GM18508 (cell line): ENCODE measurements around the gene ITGB2.

Experiments
- ATAC-seq: cut with Tn5 transposase; IDR thresholded peaks from one replicate; pipeline ENCODE4 v1.9.1; 2021; ENCODE audit warnings: moderate number of reproducible peaks; ENCODE audit not compliant: insufficient read depth, unreplicated experiment

Gene ITGB2

DNA sequence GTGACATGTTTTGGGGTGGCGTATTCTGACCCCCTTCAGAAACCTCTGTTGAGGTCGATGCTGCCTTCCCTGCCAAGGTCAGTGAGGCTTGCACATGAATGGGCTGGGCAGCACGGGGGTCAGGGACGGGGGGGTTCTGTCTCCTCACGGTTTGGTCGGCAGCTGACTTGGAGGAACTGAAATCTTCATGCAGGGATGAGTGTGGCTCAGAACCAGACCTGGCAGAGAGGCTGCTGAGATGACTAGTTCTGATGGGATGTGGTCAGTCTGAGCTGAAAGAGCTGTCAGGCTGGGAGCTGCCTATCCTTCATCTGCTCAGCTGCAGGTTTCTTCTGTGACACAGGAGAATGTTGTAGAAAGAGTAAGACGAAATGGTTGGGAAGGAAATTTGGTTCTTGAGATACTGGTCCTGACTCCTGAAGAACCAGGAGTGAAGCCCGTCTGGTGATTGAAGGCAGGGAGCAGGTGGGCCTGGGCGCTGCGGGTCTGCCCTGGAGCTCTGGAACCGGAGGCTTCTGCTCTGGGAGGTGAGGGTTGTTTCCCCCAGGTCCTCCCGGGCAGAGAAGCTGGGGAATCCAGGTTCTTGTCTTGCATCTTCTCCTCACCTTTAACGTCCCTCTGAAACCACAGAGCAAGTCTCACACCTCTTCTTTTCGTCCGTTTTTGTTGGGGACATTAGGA is 22.4 kb upstream of the ITGB2 start:
- no peak for ATAC-seq

DNA sequence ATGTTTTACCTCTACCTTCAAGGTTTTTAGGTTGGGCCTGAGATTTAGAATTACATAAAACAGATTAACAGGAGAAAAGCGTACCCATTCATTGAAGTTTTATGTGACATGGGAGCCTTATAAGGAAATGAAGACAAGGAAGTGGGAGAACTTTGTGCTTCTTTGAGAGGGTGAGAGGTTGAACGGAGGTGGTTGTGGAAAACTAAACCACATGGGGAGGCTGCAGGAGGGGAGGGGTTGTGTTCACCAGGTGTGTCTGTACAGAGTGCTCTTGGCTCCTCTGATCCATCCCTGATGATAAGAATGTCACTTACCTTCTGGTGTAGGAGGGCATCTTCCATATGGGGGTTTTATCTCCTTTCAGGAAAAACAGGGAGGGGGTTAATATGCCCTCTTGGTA is 21.9 kb upstream of the ITGB2 start:
- ATAC-seq = no peak

DNA sequence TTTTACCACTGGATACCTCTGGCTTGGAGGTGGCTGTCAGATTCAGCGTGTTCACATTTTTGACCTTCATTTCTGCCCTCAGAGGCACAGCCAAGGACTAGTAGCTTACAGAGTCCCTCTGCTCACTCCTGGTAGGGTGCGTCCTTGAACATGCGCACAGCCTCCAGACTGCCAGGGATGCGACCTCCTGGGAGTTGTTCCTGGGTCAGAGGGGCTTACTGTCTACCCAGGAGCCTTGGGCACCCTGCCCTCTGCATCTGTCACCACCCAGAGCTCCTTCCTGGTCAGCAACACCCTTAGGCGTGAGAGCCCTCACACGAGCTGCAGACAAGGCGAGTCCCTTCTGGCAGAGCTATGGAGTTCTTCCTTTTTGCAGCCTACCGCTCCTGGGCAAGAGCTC is 20.9 kb upstream of the ITGB2 start:
- ATAC-seq = no peak

DNA sequence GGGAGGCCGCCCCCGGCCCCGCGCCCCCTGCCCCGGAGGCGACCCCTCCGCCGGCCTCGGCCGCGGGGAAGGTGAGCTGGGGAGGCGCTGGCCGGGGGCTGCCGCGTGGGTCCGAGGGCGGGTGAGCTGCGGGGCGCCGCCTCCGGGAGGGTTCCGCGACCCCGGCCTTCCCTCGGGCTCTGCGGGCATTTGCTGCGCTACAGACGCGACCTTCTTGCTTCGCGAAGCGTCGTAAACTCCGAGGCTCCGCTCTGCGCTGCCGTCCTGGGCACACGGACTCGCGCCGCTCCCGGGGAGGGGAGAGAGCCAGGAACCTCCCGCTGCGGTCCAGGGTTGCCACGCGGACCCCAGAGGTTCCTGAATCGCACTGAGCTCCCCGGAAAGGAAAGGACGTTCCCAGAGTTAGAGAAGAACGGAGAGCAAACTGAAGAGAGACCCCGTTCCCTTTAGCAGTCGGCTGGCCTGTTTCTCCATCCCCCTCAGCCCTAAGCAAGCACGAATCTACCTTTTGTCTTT is 19.5 kb upstream of the ITGB2 start:
- ATAC-seq = no peak

DNA sequence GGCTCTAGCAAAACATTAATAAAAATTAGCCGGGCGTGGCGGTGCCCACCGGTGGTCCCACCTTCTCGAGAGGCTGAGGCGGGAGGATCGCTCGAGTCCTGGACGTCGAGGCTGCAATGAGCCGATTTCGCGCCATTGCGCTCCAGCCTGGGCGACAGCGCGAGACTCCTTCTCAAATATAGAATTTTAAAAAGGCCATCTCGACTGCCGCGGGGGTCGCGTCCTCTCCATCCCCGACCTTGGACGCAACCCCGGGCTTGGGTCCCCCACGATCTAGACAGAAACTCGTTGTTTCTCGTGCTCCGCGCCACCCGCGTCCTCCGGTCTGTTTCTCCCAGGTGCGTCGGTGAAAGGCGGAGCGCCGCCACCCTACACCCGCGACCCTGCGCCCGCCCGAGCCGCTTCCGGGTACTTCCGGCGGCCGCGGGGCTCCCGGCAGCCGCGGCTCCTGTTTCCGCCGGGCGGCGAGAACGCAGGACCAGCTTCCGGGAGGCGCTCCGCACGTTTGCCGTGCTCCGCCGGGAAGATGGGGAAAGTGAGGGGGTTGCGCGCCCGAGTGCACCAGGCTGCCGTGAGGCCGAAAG is 18.9 kb upstream of the ITGB2 start, which contains the start of gene SLX9:
SLX9 (plus strand) TSS at position 498 of the 584 bp plus-strand sequence; CDS start at position 527, 29 bp downstream.
- no peak for ATAC-seq

DNA sequence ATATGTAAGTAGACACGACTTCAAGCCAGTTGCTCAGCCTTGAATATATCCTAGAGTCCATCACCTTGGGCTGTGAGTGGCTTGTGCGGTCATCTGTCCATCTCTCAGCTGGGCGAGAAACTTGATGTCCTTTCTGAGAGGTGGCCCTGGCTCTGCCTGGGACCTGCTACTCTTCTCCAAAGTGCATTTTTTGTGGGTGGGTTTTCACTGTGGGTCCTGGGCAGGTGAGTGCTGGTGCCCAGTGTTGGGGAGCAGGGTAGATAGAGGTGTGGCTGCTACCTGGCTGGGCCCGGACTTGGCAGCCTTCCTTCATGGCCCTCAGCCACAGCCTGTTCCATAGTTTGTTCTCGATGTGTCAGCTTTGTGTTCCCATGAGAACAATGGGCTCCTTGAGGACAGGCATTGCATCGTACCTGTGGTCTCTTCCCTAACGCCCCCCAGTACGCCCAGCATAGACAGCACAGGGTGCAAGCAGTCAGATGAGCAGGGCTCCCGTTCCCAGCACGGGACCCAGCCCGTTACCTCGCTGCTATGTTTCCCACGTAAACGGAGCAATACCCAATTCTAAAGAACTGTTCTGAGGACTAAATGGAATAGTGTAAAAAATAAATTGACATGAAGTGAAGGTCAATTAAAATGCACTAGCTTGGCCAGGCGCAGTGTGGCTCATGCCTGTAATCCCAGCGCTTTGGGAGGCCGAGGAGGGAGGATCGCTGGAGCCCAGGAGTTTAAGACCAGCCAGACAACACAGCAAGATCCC is 18.3 kb upstream of the ITGB2 start:
- ATAC-seq = no peak

DNA sequence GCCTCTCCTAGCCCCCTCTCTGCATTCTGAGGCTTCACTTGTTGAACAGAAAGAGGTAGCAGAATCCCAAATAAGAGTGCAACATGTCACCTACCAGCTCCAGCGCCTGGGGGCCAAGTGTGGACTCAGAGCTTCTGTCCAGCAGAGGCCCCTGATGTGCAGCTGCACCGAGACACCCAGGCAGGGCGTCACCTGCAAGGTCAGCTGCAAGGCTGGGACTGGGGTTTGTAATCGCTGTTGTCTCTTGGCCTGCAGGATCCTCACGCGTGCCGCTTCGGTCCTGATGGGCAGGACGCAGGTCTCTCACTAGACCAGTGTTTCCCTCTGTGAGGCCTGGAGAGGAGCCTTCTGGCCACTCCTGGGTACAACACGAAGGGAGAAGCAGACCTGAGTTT is 14.8 kb upstream of the ITGB2 start:
- no peak for ATAC-seq

DNA sequence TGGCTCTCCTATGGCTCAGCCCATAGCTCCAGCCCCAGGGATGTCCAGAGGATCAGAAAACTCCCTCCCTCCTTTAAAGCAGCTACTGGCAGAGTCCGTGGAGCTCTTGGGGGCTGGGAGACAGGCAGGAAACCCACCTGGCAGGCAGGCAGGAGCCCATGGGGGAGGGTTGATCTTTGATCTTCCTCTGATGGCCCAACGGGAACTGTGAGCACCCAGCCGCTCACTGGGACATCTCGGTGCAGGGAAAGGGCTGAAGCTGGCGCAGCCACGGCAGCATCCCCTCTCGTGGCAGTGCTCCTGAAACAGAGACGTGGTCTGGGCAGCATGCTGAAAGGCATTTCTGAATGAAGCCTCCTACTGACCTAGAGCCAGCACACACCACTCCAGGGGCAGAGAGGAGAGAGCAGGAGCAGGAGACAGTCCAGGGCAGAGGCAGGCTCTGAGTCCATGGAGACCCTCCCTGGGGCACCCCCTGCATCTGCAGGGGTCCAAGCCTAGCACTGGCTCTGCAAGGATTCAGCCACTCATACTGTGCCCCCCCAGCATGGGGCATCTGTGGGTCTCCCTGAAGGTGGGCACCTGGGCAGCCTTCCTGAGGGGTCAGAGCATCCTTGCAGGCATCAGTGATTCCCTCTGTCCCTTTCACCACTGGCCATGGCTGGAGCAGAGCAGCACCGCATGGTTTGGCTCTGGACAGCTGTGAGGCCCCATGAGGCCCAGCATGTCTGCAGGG is 14.3 kb upstream of the ITGB2 start:
- no peak for ATAC-seq

DNA sequence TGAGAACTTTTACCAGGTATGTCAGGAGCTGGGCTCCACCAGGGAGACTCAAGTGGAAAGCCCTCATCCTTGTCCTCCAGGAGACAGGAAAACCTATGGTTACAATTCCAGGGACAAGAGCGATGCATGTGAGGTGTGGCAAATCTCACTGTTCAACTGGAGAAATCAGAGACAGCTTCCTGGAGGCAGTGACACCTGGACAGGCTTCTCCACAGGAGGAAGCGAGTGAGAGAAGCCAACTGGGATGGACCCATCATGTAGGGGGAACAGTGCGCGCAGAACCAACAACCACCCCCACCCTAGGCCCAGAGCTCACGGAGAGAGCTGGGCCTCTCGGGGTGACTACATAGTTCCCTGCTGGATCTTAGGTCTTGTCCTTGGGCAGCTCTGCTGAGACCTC is 13.6 kb upstream of the ITGB2 start:
- no peak for ATAC-seq

DNA sequence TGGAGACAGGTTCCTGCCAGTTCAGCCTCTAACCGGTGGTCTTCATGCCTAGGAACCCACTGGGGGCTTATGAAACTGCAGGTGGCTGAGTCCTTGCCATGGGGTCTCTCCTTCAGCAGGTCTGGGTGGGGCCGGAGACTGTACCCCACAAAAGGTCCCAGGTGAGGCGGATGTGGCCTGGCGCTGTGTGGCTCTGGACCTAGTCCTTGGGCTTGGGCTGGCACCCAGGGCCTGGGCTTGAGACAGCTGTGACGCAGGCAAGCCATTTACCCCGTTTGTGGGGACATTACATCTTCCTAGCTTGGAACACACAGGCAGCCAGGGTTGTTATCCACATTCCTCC is 13.2 kb upstream of the ITGB2 start:
- ATAC-seq = no peak

DNA sequence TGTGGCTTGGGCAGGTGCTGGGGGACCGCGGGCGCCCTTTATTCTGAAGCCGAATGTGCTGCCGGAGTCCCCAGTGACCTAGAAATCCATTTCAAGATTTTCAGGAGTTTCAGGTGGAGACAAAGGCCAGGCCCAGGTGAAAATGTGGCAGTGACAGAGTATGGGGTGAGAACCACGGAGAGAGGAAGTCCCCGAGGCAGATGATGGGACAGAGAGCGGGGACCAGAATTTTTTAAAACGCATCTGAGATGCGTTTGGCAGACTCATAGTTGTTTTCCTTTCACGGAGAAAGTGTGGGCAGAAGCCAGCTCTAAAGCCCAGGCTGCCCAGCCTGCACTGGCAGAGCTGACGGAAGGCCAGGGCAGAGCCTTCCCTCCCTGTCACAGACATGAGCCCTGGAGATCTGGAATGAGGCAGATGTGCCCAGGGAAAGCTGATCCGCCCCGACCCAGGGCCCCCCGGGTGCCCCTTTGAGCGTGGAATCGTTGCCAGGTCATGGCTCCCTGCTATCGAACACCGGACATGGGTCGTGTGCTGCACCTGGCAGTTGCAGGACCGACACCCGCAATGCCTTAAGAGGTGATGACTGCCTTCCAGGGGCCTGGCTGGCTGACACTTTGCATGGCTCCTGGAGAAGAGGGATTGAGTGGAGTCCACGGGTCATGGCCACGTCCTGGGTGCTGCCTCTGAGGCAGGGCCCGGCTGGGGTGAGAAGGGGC is 12.7 kb upstream of the ITGB2 start:
- ATAC-seq = no peak

DNA sequence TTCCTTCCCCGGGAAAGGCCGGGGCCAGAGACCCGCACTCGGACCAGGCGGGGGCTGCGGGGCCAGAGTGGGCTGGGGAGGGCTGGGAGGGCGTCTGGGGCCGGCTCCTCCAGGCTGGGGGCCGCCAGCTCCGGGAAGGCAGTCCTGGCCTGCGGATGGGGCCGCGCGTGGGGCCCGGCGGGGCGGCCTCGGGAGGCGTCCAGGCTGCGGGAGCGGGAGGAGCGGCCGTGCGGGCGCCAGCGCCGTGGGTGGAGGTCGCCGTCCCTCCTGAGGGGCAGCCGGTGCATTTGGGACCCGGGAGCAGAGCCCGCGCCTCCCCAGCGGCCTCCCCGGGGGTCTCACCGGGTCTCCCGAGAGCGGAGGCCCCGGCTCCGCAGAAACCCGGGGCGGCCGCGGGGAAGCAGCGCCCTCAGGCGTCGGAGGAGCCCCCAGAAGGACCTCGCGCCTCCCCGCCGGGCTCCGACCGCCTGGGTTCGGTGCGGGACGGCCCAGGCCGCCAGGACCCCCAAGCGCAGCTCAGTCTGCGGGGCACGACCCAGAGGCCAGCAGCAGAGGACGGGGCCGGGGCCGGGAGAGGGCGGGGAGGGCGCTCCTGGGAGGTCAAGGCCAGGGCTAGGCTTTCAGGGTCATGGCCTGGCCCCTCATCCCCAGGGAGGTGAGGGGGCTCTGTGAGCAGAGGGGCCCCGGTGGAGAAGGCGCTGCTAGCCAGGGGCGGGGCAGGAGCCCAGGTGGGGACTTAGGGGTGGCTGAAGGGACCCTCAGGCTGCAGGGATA is 11.9 kb upstream of the ITGB2 start:
- no peak for ATAC-seq

DNA sequence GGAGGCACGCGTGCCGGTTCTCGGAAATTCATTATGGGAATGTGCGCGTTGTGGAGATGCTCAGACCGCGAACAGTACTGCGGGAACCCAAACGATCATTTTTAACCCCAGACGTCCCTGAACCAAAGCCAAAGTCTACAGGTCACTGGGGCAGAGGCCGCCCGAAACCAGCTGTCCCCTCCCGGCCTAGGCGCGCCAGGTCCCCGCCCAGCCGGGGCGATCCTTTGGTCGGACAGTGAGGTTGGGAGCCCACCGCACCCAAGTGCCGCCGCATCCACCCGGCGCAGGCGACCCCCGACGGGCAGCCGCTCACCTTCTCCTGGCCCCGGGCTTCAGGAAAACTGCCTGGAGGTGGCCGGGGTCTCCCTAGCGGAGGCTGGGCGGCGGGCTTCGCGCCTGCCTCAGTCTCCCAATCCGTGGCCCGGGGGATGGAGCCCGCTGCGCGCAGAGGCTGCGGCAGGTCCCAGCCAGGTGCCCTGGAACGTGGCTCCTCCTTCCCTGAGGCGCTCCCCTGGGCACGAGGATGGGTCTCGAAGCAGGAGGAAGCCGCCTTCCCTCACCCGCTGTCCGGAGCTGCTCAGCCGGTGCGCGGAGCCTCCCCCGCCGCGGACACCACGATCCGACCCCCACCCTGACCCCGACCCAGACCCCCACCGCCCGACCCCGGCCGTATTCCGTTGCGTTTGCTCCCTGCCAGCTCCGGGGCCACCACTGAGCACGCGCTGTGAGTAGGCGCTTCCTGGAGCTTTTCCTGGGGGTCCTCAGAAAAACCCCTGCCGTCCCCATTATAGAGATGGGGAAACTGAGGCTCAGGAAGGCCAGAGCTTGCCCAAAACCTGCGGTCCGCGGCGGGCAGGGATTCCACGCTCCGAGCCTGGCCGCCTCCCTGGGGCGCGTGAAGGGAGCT is 11.1 kb upstream of the ITGB2 start:
- ATAC-seq = no peak

DNA sequence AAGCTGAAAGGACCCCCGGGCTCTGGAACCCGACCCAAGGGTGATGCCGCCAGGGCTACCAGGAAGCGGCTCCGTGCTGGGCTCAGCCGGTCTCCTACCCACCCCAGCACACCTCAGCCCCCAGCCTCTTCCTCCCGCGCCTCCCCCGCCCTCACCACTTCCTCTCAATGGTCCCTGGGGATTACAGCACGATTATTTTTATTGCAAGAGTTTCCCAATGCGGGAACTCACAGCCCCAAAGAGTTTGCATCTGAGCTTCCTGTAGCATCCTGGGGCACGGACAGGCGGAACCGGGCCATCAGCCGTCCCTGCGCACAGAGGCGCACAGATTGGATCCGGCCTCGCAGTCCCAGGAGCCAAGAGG is 10.4 kb upstream of the ITGB2 start:
- no peak for ATAC-seq

DNA sequence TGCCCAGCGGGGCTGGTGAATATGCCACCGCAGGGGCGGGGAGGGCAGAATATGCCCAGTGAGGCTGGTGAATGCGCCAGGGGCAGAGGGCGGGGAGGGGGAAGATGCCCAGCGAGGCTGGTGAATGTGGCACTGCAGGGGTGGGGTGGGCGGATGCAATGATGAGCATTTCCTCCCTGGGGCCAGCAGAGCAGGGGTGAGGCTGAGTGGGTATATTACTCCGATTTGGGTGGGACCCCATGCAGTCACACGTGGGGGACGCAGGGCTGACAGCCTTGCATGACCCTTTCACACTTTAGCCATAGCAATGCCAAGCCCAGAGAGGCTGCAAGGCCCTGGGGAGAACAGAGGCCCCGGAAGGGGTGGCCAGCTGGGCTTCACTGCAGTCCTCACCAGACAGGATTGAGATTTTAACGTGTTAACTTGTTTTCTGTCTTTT is 9.9 kb upstream of the ITGB2 start:
- ATAC-seq = no peak

DNA sequence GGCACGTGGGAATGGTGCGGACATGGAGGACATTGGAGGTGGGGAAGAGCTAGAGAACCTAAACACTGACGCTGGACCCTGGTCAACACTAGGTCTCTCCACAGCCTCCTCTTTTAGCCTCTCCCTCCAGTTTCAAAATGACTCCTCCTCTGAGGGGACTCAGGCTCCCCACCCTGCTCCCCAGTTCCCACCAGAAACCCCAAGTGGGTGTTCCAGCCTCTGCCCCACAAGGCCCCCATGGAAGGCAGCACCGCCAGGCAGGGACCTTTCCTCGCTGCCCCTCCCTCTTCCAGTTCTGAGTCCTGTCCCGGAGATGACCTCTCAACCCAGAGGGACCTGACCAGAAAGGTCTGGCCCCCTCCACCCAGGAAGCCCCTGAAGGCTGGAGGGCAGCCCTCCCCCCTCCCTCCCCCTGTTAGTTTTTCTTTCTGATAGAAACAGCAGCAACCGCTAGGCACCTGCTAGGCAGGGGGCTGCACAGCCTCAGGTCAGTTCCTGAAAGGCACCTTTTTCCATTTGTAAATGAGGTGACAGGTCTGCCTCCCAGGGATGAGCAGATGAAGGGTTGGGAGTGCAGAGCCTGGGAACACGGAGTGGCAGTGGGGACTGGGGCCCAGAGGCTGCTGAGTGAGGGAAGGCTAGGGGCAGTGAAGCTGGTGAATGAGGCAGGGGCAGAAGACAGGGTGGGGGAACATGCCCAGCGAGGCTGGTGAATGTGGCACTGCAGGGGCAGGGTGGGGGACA is 9.3 kb upstream of the ITGB2 start:
- ATAC-seq = no peak

DNA sequence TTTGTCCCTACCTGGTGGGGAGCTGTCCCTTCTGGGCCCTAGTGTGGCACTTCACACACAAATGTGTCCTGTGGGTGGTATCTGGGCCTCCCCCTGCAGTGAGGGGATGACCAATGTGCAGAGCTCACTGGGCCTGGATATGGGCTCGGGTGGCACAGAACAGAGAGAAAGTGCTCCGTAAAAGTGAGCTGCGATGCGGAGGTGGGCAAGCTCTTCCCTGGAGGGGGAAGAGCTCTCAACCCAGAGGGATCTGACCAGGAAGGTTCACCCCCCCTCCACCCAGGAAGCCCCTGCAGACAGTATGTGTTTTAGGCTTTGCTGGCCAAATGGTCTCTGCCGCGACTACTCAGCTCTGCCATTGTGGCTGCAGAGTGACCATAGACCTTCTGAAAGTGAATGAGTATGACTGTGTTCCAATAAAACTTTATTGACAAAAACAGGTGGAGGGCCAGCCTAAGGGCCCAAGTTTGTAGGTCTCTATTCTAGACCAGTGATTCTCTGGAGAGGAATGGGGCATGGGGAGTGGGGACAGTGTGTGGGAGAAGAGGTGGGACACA is 8.6 kb upstream of the ITGB2 start:
- ATAC-seq = no peak
